HG02763 (cell line): Measurements from ENCODE around the gene MYO3A.

Experiments used
- ATAC-seq: cut with Tn5 transposase; IDR thresholded peaks from one replicate; pipeline ENCODE4 v1.9.1; 2021; ENCODE audit warnings: mild to moderate bottlenecking, moderate library complexity; ENCODE audit not compliant: unreplicated experiment

Gene MYO3A

DNA sequence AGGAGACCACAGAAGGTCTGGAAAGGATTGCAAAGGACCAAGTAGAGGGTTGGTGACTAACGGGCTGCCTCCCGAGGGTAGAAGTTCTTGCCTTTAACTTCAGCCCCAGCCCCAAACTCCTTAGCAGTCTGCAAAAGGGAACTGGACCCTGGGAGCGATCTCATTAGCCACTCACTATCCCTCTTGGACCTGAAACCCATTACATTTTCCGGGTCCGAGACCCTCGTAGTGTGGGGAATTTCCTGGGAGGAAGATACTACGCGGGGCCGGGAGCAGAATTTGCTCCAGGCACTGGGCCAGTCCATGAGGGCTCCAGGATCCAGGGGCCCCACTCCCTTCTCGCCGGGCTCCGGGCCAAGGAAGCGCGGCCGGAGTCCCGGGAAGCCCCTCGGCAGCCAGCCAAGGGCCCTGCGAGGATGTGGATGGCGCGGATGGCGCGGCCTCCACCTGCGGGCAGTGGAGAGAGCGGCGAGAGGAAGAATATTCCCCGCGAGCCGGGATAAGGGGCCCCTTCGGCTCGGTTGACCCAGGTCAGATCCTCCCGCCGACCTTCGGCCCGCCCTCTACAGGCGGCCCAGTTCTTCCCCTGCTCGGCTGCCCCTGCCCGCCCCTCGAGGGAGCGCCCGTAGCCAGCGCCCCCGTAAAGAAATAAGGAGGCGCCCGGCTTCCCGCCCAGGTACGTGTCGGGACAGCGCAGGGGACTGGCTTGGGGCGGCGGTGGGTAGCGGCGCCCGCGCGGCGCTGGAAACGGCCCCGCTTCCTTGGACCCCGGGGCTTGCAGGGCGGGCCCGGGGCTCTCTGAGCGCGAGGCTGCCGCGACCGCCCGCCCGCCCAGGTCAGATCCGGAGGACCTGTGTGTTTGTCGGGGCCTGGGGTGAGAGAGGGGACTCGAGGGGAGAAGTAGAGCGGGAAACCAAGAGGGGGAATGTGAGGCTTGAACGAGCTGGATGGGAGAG, at the start of gene MYO3A:
Gene MYO3A (plus strand): TSS at position 577 of the 956 bp plus-strand sequence. CDS start 17,882 bp downstream, outside the sequence.
- no peak for ATAC-seq

- no peak for ATAC-seq
Measured at GRCh38 chr10:25888627-25889026, 45.4 kb upstream of the MYO3A start.

DNA sequence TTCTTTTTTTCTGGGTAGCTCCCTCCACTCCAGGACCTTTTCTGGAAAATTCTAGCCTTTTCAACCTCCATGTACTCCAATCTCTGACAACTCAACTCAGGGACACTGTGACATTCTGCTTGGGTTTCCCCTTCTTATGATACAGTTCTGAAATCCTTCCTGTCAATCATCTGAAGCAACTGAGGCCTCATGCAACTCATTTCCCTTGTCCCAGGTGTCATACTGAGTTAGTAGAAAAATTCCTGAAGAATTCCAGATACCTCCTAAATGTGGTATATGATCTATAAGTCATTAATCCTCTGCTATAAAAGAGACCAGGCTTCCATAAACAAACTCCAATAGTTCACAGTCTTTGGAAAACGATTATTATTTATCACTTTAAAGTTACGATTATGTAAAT, 43.0 kb upstream of the MYO3A start:
- no peak for ATAC-seq

DNA sequence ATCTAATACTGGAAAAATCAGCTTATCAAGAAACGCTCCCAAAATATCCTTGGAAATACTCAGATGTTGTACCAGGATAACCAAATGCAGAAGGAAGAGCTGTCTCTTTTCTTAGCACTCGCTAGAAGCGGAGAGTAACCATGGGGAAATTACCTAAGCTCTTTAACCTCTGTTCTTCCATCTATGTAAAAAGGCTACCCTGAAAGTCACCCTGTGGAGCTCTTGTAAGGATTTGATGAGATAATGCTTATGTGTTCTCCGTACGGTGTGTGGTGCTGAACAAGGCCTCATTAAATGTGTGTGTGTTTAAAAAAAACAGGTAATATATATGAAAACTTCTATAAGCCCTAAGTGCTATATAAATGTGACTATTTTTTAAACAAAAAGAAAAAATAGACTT, 38.2 kb upstream of the MYO3A start:
- ATAC-seq, result no peak

- ATAC-seq, result no peak
Measured at GRCh38 chr10:25896421-25896820, 37.6 kb upstream of the MYO3A start.

DNA sequence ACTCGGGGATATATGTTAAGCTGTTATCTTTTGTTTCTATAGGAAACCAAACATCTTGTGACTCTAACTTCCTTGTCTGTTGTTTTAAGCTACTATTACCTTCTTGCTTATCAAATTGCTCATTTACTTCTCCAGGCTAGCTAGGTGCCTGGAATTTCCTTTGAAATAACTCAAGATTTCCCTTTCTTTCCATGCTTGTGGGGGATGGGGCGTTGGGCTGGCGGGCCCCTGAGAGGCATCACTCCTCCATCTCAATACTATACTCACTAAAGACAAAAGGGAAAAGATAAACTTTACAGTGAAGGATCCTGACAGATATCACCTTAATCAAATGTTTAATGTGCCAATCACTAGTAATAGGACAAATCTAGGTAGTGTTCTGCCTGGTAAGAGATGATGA, 34.7 kb upstream of the MYO3A start:
- ATAC-seq, result no peak

DNA sequence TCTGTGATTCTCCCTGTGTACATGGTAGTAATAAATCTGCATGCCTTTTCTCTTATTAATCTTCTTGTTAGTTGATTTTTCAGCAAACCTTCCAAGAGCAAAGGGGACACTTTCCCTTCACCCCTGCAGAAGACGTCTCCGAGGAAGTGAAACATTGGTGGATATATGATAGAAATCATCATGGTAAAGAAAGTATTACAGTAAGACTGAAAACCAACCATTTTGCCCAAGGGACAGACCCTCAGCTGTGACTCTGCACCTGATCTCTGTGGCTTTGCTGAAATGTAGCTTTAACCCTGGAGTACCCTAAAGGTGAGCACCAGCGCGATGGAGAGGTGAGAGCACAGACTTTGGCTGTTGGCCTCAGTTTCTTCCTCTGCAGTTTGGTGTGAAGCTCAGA, 32.8 kb upstream of the MYO3A start:
- peak; percentile 71 for ATAC-seq

GRCh38 chr10:25902002-25902401, 32.0 kb upstream of the MYO3A start:
- peak; percentile 51 for ATAC-seq

- ATAC-seq, result no peak
Measured at GRCh38 chr10:25907261-25907660, 26.8 kb upstream of the MYO3A start.

DNA sequence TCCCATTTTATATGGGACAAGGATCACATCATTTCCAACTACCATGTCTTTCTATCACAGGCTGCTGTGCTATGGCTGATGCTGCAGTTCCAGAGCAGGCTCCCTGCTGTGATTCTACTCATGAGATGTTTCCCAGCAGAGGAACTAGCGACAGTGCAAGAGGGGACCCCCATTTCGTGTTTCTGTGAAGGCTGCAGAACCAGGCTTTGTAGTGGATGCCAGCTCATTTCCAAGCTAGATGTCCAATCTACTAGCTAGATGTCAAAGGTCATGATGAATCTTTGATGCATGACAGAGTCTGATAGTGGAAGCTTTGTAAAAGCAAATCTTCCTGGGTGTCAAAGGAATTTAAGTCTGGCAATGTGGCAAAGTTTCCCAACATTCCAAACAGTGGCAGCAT, 21.2 kb upstream of the MYO3A start:
- ATAC-seq, result no peak

GRCh38 chr10:25914776-25915175, 19.3 kb upstream of the MYO3A start:
- no peak for ATAC-seq

DNA sequence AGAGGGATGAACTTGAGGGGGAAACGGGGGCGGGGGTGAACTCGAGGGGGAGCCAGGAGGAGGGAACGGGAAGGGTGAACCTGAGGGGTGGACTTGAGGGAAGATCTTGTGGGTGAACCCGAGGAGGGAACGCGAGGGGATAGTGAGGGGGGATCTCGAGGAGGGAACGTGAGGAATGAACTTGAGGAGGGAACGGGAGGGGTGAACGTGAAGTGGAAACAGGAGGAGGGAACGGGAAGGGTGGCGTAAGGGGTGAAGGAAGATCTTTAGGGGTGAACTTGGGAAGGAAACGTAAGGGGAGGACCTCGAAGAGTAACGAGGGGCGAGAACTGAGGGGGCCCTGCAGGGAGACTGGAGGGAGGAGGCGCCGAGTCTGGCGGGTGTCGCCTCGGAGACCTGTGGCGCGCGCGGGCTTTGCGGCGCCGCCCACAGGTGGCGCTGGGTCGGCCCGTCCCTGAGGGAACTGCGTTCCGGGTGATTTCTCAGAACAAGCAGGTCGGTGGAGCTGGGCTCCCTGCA, 651 bp downstream of the MYO3A start:
- ATAC-seq, result no peak

DNA sequence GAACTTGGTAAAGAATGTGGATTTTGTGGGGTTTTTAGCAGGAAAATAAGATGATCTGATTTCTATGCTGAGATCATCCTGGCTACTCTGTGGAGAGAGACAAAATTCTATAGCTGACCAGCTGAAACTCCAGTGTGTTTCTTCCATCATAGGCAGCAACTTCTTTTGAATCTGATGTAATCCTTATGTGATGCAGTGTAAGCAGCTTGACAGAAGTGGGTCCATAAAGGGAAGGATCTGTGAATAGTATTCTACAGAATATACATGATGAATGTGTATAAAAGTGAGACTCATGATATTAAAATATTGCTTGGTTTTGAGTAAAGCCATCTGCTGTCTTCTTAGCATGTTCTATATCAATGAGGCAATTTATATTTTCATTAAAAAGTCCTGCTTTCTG, 4.4 kb downstream of the MYO3A start:
- ATAC-seq, result no peak

- no peak for ATAC-seq
Measured at GRCh38 chr10:25944771-25945170, 10.7 kb downstream of the MYO3A start.

DNA sequence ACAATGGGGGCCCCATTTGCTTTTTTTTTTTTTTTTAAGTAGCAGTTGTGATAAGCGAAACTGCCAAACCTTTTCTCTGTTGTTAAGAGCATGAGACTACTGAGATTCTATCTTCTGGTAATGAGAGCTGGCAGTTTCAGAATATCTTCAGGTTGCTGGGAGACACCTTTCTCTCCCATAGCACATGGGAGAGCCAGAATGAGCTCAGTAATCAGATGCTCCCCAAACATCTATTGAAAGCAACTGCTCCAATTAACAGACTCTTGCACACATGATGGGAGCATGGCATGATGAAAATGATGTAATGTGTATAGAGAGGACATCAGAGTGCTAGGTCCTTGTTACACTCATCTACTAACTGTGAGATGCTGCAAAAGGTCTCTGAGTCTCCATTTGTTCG, 18.8 kb downstream of the MYO3A start:
- ATAC-seq, result no peak

DNA sequence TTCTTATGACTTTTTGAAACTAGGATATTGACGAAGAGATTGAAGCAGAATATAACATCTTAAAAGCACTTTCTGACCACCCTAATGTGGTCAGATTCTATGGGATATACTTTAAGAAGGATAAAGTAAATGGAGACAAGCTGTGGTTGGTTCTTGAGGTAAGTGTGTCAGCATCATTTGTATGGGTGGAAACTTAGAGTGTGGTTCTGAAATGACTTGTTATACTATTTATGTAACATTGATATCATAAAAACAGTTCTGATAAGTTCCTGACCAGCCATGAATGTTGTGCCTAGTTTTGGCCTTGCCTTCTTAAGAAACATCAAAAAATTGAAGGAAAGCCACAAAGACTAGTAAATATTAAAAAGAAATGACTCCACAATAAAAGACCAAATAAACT, 20.8 kb downstream of the MYO3A start:
- no peak for ATAC-seq

GRCh38 chr10:25959540-25960232, 25.7 kb downstream of the MYO3A start:
- no peak for ATAC-seq

DNA sequence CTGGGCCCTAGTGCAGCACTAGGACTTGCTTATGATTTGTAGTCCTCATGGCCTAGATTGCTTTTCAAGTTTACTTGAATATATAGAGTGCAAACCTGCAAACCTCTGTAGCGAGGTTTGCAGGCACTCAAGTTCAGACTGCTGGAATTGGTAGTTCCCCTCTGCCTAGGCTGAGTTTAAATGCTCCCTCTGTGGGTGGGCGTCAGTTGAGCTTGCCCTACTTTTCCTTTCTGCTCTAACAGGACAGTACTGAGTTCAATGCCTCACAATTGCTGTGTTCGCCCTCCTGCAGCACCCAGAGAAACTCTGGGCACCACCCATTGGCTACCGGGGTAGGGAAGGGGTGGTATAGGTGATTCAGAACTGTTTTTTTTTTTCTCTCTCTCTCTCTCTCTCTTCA, 31.6 kb downstream of the MYO3A start:
- no peak for ATAC-seq

- no peak for ATAC-seq
Measured at GRCh38 chr10:25966844-25967243, 32.8 kb downstream of the MYO3A start.

DNA sequence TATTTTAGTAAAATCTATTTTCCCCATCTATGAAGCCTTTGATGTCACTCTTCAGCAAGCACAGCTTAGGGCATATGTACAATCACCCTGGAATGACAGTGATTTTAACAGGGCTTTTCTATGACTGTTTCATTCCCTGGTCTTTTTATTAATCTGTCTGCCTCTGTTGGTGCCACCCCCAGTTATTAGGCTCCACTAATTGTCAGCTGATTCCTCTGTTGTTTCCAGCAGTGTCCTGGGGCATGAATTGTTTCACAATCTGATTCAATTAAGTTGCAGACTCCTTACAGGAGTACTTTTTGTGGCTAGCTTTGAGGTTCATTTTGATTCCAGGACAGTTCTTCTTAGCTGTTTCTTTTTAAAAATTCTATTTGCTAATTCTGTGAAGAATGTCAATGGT, 38.6 kb downstream of the MYO3A start:
- ATAC-seq, result no peak

DNA sequence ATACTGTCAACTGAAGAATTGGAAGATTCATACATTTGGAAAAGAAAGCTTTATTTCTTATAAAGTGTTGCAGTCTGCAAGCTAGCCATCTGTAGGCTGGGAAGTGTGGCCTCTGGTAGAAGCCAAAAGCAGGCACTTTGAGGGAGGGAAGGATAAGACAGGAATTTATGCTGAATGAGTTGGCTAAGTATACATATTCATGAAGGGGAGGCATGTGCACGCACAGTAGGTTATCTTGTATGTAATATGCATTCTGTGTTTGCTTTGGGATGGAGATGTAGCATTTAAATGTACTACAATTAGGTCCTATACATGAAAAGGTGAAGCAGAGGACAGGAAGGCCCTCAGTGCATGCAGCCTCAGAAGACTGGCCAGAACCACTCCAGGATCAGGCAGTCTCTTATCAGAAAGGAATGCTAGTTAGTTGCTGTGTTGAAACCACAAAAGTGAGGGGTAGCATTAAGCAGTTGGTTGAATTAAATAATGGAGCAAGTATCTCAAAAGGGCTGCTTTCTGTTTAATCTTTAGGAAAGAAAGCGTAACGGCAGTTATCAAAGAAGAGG, 40.9 kb downstream of the MYO3A start:
- ATAC-seq, result no peak

DNA sequence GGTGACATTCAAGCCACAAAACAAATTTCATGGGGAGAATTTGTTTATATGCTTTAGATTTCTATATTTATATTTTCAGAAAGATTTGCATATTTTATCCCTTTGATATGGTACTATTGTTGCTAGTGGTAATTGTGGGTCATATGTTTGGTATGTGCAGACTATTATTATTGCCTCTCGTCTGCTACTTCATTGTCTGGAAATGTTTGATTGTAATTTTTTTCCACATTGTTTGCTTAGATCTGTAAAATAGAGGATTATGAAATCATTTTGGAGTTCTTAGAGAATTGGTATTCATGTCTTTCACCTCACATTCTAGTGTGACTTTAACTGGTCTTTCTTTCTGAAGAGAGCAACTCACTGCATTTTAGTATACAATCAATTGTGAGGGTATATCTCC, 44.7 kb downstream of the MYO3A start:
- ATAC-seq, result no peak
